ENCODE data around the gene P2RY11. TPM values are rescaled to one million over a fixed set of nuclear protein-coding genes. Genes with fewer than 3 reads are reported as not detected.
A peak's percentile ranks its signal among the peaks of the same experiment; 100 is the strongest.

Gene P2RY11
- total RNA-seq, 1 experiment from 2014 or later, result 60.6 TPM

DNA sequence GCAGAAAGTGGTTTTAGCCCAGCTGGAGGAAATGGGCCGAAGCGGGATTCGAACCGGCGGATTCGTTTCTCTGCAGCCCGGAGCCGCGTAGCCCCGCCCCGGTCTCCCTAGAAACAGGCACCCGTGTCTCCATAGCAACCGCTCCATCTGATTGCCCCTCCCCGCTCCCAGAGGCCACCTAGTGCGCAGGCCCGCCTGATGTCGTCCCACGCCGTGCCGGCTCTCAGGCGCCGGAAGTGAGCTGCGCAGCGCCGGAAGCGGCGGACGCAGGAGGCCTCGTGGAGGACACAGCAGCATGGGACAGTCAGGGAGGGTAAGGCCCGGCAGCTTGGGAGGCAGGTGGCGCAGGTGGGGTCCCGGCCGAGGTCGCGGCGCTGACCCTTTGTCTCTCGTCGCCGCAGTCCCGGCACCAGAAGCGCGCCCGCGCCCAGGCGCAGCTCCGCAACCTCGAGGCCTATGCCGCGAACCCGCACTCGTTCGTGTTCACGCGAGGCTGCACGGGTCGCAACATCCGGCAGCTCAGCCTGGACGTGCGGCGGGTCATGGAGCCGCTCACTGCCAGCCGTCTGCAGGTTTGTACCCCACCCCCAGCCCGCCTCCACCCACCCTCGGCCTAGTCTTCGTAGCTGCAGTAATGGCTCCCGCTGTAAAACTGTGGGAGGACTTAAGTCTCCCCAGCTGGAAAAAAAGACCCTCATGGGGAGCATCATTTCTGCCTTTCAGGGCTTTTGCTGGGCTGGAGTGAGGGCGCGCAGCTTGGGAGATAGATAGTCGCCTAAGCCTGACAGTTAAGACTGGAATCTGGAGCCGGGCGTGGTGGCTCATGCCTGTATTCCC, 5.2 kb upstream of the P2RY11 start, which contains the start of gene PPAN:
Gene PPAN (plus strand): TSS at position 263 of the 837 bp plus-strand sequence. CDS start 33 bp downstream, at position 296.
- Histone ChIP-seq H3K79me2 (ENCODE audit: insufficient read depth, low read length) (peaks cover 7% of the 10 kb centered on the region; the same call in 1 of the 2 replicates), H4K20me1 (ENCODE audit: control insufficient read depth, insufficient read depth, insufficient read length) (no peaks in the 10 kb centered on the region), H3K9me3 (ENCODE audit: control insufficient read depth, low read depth, low read length) (no peaks in the 10 kb centered on the region), H2BK5ac (ENCODE audit: insufficient read length, low read length) (no peak within 1 kb of the TSS), H3K27me3 (ENCODE audit: insufficient read depth, low read length) (no peaks in the 10 kb centered on the region), H3T11ph (ENCODE audit: low read length) (no peak within 1 kb of the TSS), H2BK15ac (ENCODE audit: low read depth, low read length) (0 out of 2 replicates have a peak within 1 kb of the TSS, but pooled peaks have one; percentile 31), H3K18ac (ENCODE audit: insufficient read length, low read depth, low read length) (peak within 1 kb of the TSS; percentile 97), H3K9ac (ENCODE audit: extremely low read depth, insufficient read length, low read length) (peak within 1 kb of the TSS; percentile 80), H3K4me1 (ENCODE audit: insufficient read depth, low read length) (no peaks in the 10 kb centered on the region; the same call in 1 of the 2 replicates), H2BK12ac (ENCODE audit: insufficient read length, low read depth, low read length) (no peak within 1 kb of the TSS), H4K8ac (replicated peaks; ENCODE audit: insufficient read length, low read depth, low read length) (no peak within 1 kb of the TSS), H3K27ac (ENCODE audit: insufficient read length, low read depth, low read length) (no peak within 1 kb of the TSS), H2BK120ac (ENCODE audit: low read depth, low read length, poor library complexity, severe bottlenecking) (no peak within 1 kb of the TSS), H3K56ac (ENCODE audit: insufficient read length, low read depth, low read length) (no peak within 1 kb of the TSS), H3K79me1 (ENCODE audit: insufficient read depth, low read depth, low read length, poor library complexity, severe bottlenecking) (no peaks in the 10 kb centered on the region), H2BK20ac (ENCODE audit: low read depth, low read length, poor library complexity, severe bottlenecking) (no peak within 1 kb of the TSS), H3K14ac (ENCODE audit: insufficient read depth, low read length) (peak within 1 kb of the TSS; percentile 95), H3K23ac (ENCODE audit: insufficient read length, low read depth, low read length) (no peak within 1 kb of the TSS), H2AK5ac (ENCODE audit: insufficient read length, low read length) (no peak within 1 kb of the TSS), H3K4me2 (ENCODE audit: insufficient read depth, insufficient read length, low read length) (peak within 1 kb of the TSS; percentile 88), H3K4ac (ENCODE audit: low read depth, low read length) (no peak within 1 kb of the TSS; the same call in 1 of the 2 replicates), H4K5ac (ENCODE audit: insufficient read length, low read depth, low read length) (peak within 1 kb of the TSS; percentile 2), H4K91ac (ENCODE audit: insufficient read length, low read depth, low read length) (no peak within 1 kb of the TSS), H3K23me2 (ENCODE audit: insufficient read length, low read depth, low read length, poor library complexity, severe bottlenecking) (peaks cover 7% of the 10 kb centered on the region), H2AFZ (ENCODE audit: low read length) (no peak within 1 kb of the TSS)
- TF ChIP-seq, protein P1, sequence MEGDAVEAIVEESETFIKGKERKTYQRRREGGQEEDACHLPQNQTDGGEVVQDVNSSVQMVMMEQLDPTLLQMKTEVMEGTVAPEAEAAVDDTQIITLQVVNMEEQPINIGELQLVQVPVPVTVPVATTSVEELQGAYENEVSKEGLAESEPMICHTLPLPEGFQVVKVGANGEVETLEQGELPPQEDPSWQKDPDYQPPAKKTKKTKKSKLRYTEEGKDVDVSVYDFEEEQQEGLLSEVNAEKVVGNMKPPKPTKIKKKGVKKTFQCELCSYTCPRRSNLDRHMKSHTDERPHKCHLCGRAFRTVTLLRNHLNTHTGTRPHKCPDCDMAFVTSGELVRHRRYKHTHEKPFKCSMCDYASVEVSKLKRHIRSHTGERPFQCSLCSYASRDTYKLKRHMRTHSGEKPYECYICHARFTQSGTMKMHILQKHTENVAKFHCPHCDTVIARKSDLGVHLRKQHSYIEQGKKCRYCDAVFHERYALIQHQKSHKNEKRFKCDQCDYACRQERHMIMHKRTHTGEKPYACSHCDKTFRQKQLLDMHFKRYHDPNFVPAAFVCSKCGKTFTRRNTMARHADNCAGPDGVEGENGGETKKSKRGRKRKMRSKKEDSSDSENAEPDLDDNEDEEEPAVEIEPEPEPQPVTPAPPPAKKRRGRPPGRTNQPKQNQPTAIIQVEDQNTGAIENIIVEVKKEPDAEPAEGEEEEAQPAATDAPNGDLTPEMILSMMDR (conservative IDR thresholded peaks at IDR 0.05), result no peak
- Mint-ChIP-seq H3K27me3 (ENCODE audit: low read depth) (no peaks in the 10 kb centered on the region; the same call in 1 of the 2 replicates), H3K27ac (peak within 1 kb of the TSS; percentile 37 to 96 (median 91); a peak in 5 of 7 replicates), H3K9me3 (no peaks in the 10 kb centered on the region; a peak in 1 of 5 replicates), H3K36me3 (ENCODE audit: insufficient read depth in 1 of 3, low read depth in 3 of 3) (peaks cover 33 to 45% (median 45%) of the 10 kb centered on the region in 3 experiments), H3K4me3 (peak within 1 kb of the TSS; percentile 90 to 94), H3K4me1 (peaks cover 4 to 19% of the 10 kb centered on the region in 2 experiments; a peak in 3 of 4 replicates)
- no CpG with 5 or more reads among the region's 71 CpGs for WGBS (ENCODE audit: extremely low coverage, insufficient read length, low lambda C conversion rate)
- DNase-seq, result peak; percentile 97
